Activated CD8-positive, alpha-beta memory T cell treated with anti-CD3 and anti-CD28 coated beads, Interleukin-2, amount 10 ng/mL, durations not matched to agents 7 days and 5 days (primary cell): ENCODE results near the gene NLGN1. TPM values are rescaled to one million over a fixed set of nuclear protein-coding genes. Genes with fewer than 3 reads are reported as not detected.

ENCODE experiments used
- ATAC-seq: fragments of 150-1000 bp; cut with Tn5 transposase; one replicate; pipeline ENCODE4 v1.10.0; 2021; ENCODE audit warnings: moderate library complexity
- CTCF ChIA-PET: fragments of 350-600 bp; sonication (Branson Sonifier 250); formaldehyde crosslinking; loops from one replicate; lab custom pipeline; 2021; ENCODE audit warnings: antibody characterized with exemption; lab: Charles Lee
- DNase-seq: peaks from one replicate; pipeline ENCODE4 v3.0.0-alpha.2; 2020
- H3K27ac Mint-ChIP-seq: one replicate; pipeline ENCODE4 v1.8.0; 2021; ENCODE audit warnings: mild to moderate bottlenecking, mixed read lengths
- H3K27me3 Mint-ChIP-seq: one replicate; pipeline ENCODE4 v1.8.0; 2021; ENCODE audit warnings: mixed read lengths
- H3K36me3 Mint-ChIP-seq: one replicate; pipeline ENCODE4 v1.8.0; 2021; ENCODE audit warnings: mild to moderate bottlenecking, mixed read lengths
- H3K4me1 Mint-ChIP-seq: one replicate; pipeline ENCODE4 v1.8.0; 2021; ENCODE audit warnings: mixed read lengths
- H3K4me3 Mint-ChIP-seq: one replicate; pipeline ENCODE4 v1.8.0; 2021; ENCODE audit warnings: mild to moderate bottlenecking, moderate library complexity, mixed read lengths
- H3K9me3 Mint-ChIP-seq: one replicate; pipeline ENCODE4 v1.8.0; 2022; ENCODE audit warnings: low read depth, mixed read lengths
- total RNA-seq, 2 experiments: library from RNA; stranded (reverse); gene quantifications; one replicate each; pipeline ENCODE4 v1.2.3, GENCODE V29; 2021

NLGN1 gene
- total RNA-seq, 2 experiments from 2014 or later = not detected

DNA sequence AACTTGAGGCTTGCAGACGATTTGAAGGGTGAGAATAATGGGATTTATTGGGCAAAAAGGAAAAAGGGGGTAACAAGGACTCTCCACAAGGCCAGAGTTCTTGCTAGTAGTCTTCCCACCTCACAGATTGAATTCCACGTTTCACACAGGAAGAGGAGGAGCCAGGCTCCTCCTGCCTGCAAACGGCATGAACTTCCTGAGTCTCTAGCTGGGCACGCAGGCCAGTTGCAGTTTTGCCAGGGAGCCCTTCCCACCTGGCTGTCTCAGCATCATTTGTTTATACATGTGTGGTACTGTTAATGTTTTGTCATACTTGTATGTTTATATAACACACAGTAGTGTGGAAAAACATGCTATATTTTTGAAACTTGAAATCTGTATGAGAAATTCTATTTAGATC is 155.0 kb downstream of the NLGN1 start:
- Mint-ChIP-seq H3K36me3 (no peaks in the 10 kb centered on the region), H3K9me3 (no peaks in the 10 kb centered on the region), H3K27ac (no peak overlapping the region), H3K4me3 (no peak overlapping the region), H3K4me1 (no peaks in the 10 kb centered on the region), H3K27me3 (no peaks in the 10 kb centered on the region)
- ATAC-seq (no peak), DNase-seq (no peak)
- CTCF ChIA-PET = no interaction called here

DNA sequence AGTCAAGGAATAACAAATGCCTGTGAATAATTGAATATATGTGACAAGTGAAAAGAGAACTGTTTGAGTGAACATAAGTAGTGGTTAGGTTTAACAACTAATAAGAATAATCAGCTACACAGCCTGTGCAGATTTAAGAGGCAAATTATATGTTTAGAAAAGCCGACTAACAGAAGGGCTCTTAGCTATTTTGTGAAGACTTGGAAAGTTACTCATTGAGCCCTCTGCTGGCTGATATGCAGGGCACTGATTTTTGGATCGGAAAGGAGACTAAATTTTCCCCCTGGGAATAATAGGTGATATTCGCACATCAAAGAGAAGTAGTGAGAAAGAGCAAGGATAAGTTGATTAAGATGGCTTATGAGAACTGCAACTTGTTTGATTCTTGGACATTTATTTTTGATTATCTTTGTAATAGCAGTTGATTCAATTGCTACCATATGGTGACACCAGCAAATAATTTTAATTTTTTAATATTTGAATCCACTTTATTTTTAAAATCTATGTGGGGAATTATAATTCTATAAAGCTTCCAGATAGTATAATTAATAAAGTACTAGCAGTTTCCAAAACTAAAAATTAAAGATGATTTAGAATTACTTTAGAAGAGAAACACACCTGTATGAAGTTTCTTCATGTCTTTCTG is 156.2 kb downstream of the NLGN1 start:
- DNase-seq (no peak), ATAC-seq (no peak)
- Mint-ChIP-seq H3K4me3 (no peak overlapping the region), H3K4me1 (no peaks in the 10 kb centered on the region), H3K27ac (no peak overlapping the region), H3K27me3 (no peaks in the 10 kb centered on the region), H3K9me3 (no peaks in the 10 kb centered on the region), H3K36me3 (no peaks in the 10 kb centered on the region)
- CTCF ChIA-PET = no interaction called here

- CTCF ChIA-PET = no interaction called here
- no peak overlapping the region for H3K27ac Mint-ChIP-seq
These were observed 159.0 kb downstream of the NLGN1 start for GRCh38 chr3:173556546-173556945.

DNA sequence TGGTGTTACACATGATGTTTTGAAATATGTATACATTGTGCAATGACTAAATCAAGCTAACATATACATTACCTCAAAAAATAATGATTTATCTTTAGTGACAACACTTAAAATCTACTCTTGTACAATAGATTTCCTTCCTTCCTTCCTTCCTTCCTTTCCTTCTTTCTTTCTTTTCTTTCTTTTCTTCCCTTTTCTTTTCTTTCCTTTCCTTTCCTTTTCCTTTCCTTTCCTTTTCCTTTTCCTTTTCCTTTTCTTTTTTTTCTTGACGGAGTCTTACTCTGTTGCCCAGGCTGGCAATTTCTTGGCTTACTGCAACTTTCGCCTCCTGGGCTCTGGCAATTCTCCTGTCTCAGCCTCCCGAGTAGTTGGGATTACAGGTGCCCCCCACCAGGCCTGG is 170.5 kb downstream of the NLGN1 start:
- DNase-seq = no peak
- no peak for ATAC-seq
- no peaks in the 10 kb centered on the region for H3K36me3 Mint-ChIP-seq
- H3K4me3 Mint-ChIP-seq = no peak overlapping the region
- H3K27me3 Mint-ChIP-seq = no peaks in the 10 kb centered on the region
- no peak overlapping the region for H3K27ac Mint-ChIP-seq
- peaks cover 4% of the 10 kb centered on the region for H3K9me3 Mint-ChIP-seq
- no peaks in the 10 kb centered on the region for H3K4me1 Mint-ChIP-seq
- CTCF ChIA-PET = no interaction called here

More at GRCh38 chr3:173556546-173556945, 159.0 kb downstream of the NLGN1 start:
- H3K9me3 Mint-ChIP-seq = peaks cover 2% of the 10 kb centered on the region
- no peaks in the 10 kb centered on the region for H3K27me3 Mint-ChIP-seq
- ATAC-seq (no peak), DNase-seq (no peak)
- H3K4me1 Mint-ChIP-seq = no peaks in the 10 kb centered on the region
- no peaks in the 10 kb centered on the region for H3K36me3 Mint-ChIP-seq
- no peak overlapping the region for H3K4me3 Mint-ChIP-seq

DNA sequence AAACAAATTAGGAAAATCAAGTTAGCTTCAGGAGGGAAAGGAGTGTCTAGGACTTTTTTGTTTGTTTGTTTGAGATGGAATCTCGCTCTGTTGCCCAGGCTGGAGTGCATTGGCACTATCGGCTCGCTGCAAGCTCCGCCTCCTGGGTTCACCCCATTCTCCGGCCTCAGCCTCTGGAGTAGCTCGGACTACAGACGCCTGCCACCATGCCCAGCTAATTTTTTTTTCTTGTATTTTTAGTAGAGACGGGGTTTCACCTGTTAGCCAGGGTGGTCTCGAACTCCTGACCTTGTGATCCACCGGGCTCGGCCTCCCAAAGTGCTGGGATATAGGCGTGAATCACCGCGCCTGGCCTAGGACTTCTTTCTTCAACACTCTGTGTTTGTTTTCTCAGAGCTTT is 171.1 kb downstream of the NLGN1 start:
- no peak overlapping the region for H3K4me3 Mint-ChIP-seq
- H3K27ac Mint-ChIP-seq = no peak overlapping the region
- H3K27me3 Mint-ChIP-seq = no peaks in the 10 kb centered on the region
- H3K9me3 Mint-ChIP-seq = peaks cover 4% of the 10 kb centered on the region
- no peaks in the 10 kb centered on the region for H3K36me3 Mint-ChIP-seq
- CTCF ChIA-PET = no interaction called here
- ATAC-seq (no peak), DNase-seq (no peak)
- H3K4me1 Mint-ChIP-seq = no peaks in the 10 kb centered on the region

DNA sequence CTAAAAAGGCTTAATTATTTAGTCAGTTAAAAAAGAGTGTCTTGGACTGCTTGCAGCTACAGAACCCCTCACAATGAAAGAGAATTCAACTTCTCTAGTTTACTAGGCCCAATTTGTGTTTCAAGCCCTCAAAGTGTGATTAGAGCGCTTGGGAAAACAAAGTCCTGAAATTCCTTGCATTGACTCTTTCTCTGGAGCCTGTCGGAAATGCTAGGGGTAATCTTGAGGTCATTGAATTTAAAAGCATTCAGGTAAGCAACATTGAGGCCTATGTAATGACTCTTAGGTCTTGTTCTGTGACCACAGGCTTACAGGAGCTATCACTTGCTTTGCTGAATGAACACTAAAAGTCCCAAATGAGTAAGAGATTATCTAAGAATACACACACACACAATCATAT is 186.0 kb downstream of the NLGN1 start:
- H3K9me3 Mint-ChIP-seq = no peaks in the 10 kb centered on the region
- ATAC-seq = no peak
- no peak for DNase-seq
- H3K4me1 Mint-ChIP-seq = peaks cover 3% of the 10 kb centered on the region
- H3K4me3 Mint-ChIP-seq = no peak overlapping the region
- no peaks in the 10 kb centered on the region for H3K36me3 Mint-ChIP-seq
- H3K27me3 Mint-ChIP-seq = peaks cover 22% of the 10 kb centered on the region
- H3K27ac Mint-ChIP-seq = no peak overlapping the region
- CTCF ChIA-PET = interaction anchor here (0.8 kb wide), 1 partner anchor 11 kb away, joined by 4 read pairs; no protein-coding TSS in a partner anchor

GRCh38 chr3:173584093-173584837 is 186.7 kb downstream of the NLGN1 start:
- DNase-seq (no peak), ATAC-seq (no peak)
- CTCF ChIA-PET = interaction anchor here (0.8 kb wide), 1 partner anchor 10 kb away, joined by 4 read pairs; no protein-coding TSS in a partner anchor
- Mint-ChIP-seq H3K4me1 (peaks cover 3% of the 10 kb centered on the region), H3K36me3 (no peaks in the 10 kb centered on the region), H3K27ac (no peak overlapping the region), H3K9me3 (no peaks in the 10 kb centered on the region), H3K27me3 (peaks cover 22% of the 10 kb centered on the region), H3K4me3 (no peak overlapping the region)

- ATAC-seq (no peak), DNase-seq (no peak)
- Mint-ChIP-seq H3K27me3 (peaks cover 22% of the 10 kb centered on the region), H3K27ac (no peak overlapping the region), H3K4me1 (peaks cover 3% of the 10 kb centered on the region), H3K9me3 (no peaks in the 10 kb centered on the region), H3K36me3 (no peaks in the 10 kb centered on the region), H3K4me3 (no peak overlapping the region)
- CTCF ChIA-PET = no interaction called here
These were observed 187.6 kb downstream of the NLGN1 start for GRCh38 chr3:173584838-173585831.

- H3K9me3 Mint-ChIP-seq = no peaks in the 10 kb centered on the region
- H3K27ac Mint-ChIP-seq = no peak overlapping the region
- CTCF ChIA-PET = no interaction called here
- H3K4me3 Mint-ChIP-seq = no peak overlapping the region
- H3K4me1 Mint-ChIP-seq = peaks cover 3% of the 10 kb centered on the region
- H3K36me3 Mint-ChIP-seq = no peaks in the 10 kb centered on the region
- no peak for DNase-seq
- H3K27me3 Mint-ChIP-seq = peaks cover 22% of the 10 kb centered on the region
- ATAC-seq = no peak
These were observed 188.6 kb downstream of the NLGN1 start for GRCh38 chr3:173586166-173586565.

- Mint-ChIP-seq H3K4me1 (peaks cover 3% of the 10 kb centered on the region), H3K4me3 (no peak overlapping the region), H3K27ac (no peak overlapping the region), H3K27me3 (peaks cover 22% of the 10 kb centered on the region), H3K9me3 (no peaks in the 10 kb centered on the region), H3K36me3 (no peaks in the 10 kb centered on the region)
- ATAC-seq = no peak
- DNase-seq = no peak
- CTCF ChIA-PET = no interaction called here
These were observed 189.5 kb downstream of the NLGN1 start for GRCh38 chr3:173587055-173587454.

- CTCF ChIA-PET = no interaction called here
- H3K27ac Mint-ChIP-seq = no peak overlapping the region
- no peak overlapping the region for H3K4me3 Mint-ChIP-seq
- H3K27me3 Mint-ChIP-seq = peaks cover 22% of the 10 kb centered on the region
- no peaks in the 10 kb centered on the region for H3K36me3 Mint-ChIP-seq
- ATAC-seq (no peak), DNase-seq (no peak)
- peaks cover 3% of the 10 kb centered on the region for H3K4me1 Mint-ChIP-seq
- H3K9me3 Mint-ChIP-seq = no peaks in the 10 kb centered on the region
These were observed 191.0 kb downstream of the NLGN1 start for GRCh38 chr3:173588556-173588955.

- peaks cover 18% of the 10 kb centered on the region for H3K27me3 Mint-ChIP-seq
- H3K4me3 Mint-ChIP-seq = no peak overlapping the region
- H3K27ac Mint-ChIP-seq = no peak overlapping the region
- ATAC-seq = no peak
- CTCF ChIA-PET = no interaction called here
- H3K36me3 Mint-ChIP-seq = no peaks in the 10 kb centered on the region
- DNase-seq = no peak
- H3K9me3 Mint-ChIP-seq = no peaks in the 10 kb centered on the region
- H3K4me1 Mint-ChIP-seq = peaks cover 3% of the 10 kb centered on the region
These were observed 191.6 kb downstream of the NLGN1 start for GRCh38 chr3:173589116-173589515.

- ATAC-seq (no peak), DNase-seq (no peak)
- CTCF ChIA-PET = no interaction called here
- H3K9me3 Mint-ChIP-seq = no peaks in the 10 kb centered on the region
- H3K4me3 Mint-ChIP-seq = no peak overlapping the region
- H3K36me3 Mint-ChIP-seq = no peaks in the 10 kb centered on the region
- no peaks in the 10 kb centered on the region for H3K27me3 Mint-ChIP-seq
- no peaks in the 10 kb centered on the region for H3K4me1 Mint-ChIP-seq
- no peak overlapping the region for H3K27ac Mint-ChIP-seq
These were observed 193.9 kb downstream of the NLGN1 start for GRCh38 chr3:173591401-173591800.
